HPDE6-E6E7 (cell line): ENCODE measurements around the gene MYCN.

ENCODE experiments used
- DNase-seq: peaks from one replicate; pipeline ENCODE4 v3.0.0; 2011; ENCODE audit warnings: missing footprints; ENCODE audit errors: extremely low spot score

The MYCN gene

DNA sequence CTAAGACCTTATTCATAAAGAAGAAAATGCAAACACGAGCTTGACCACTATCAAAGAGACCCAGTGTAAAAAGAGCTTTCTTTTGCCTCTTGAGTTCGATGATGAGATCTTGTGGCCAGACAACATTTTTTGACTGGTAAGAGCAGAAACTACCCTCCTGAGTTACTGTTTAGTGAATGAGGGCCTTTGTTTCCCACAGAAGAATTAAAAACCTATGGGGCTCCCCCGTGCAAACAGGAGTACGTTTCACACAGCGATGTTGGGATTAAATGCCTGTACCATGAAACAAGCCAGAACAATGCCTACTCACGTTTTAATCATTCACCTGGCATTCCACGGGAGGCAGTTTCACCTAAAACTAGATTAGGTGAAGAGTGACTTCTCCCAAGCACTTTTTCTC is 36.0 kb downstream of the MYCN start:
- DNase-seq: no peak

GRCh38 chr2:15979051-15979758 is 38.9 kb downstream of the MYCN start:
- no peak for DNase-seq

DNA sequence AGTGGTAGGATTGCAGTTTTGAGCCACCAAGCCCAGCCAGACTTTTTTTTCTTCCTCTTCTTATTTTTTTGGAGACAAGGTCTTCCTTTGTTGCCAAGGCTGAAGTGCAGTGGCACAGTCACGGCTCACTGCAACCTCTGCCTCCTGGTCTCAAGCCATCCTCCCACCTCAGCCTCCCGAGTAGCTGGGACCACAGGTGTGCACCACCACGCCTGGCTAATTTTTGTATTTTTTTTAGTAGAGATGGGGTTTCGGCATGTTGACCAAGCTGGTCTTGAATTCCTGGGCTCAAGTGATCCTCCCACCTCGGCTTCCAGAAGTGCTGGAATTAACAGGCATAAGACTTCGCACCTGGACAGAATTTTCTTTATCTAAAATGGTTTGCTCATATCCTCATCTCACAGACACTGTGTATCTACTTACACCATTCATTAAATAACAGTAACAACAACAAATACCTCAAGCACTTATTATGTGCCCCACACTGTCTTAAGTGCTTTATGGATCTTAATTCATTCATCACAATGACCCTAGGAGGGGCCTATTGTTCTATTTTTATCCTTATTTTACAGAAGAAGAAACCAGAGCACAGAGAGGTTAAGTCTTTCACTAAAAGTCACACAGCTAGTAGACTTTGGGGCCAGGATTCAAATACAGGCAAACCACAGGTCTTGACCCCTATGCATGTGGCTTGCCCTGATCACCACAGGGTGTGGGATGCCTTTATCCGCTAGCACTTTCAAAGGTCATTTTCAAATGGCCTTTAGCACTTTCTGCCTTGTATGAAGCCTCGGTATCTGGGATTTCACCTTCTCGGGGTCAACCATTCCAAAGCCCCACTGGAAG is 39.6 kb downstream of the MYCN start:
- no peak for DNase-seq

- no peak for DNase-seq
Measured at GRCh38 chr2:15980605-15981098, 40.3 kb downstream of the MYCN start.

GRCh38 chr2:15981646-15982045 is 41.3 kb downstream of the MYCN start:
- no peak for DNase-seq

DNA sequence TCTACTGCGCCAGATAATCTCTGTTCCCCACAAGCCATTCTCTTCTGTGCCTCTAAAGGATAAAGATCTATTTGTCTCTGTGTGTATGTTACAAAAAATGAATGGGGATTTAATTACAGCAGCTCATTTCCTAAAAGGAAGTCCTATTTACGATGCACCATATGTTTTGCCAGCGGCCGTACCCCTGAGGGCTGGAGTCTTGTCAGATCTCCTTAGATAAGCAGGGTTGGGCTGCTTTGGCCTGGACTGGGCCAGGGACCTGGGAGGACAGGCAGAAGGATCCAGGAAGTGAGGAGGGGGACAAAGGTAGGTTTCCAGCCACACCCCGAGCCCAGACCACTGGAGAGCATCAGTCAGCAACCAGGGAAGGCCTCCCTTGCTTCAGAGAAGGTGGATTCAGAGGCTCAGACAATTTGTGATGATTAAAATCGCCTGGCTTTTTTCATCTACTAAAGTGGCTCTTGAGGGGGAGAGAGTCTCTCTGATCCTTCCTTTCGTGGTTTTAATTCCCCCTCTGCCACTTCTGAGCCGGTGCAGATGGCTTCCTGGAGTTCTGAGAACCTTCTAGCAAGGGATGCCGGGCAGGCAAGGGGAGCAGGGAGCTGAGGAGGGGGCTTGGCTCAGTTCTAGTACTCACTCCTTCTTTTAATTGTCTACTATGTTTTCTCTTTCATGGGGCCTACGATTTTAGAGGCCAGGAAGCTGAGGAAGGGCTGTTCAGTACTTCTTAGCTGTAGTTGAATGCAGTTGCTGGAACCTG is 42.1 kb downstream of the MYCN start:
- no peak for DNase-seq

DNA sequence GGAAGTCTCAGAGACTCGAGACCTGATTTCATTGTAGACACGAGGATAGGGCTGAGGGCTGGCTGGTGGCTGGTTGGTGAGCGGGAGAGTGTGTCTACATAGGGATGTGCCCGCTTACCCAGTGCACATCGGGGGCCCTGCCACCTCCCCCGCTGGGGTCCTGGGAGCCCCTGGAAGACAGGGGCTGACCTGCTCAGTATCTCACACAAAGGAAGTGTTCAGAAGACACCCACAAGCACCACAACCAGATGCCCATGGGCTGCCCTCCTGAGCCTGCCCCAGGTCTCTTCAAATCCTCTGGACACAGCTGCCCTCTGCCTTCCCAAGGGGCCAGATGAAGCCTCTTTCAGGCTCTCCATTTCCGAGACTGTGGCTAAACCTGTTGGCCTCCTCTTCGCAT is 43.1 kb downstream of the MYCN start:
- DNase-seq: no peak

- no peak for DNase-seq
Measured at GRCh38 chr2:15984368-15985255, 44.3 kb downstream of the MYCN start.

GRCh38 chr2:15985531-15985930 is 45.2 kb downstream of the MYCN start:
- DNase-seq: no peak

- no peak for DNase-seq
Measured at GRCh38 chr2:15986068-15986560, 45.8 kb downstream of the MYCN start.

GRCh38 chr2:15986644-15987043 is 46.3 kb downstream of the MYCN start:
- DNase-seq: no peak

GRCh38 chr2:15988733-15989132 is 48.4 kb downstream of the MYCN start:
- no peak for DNase-seq

GRCh38 chr2:15989559-15989958 is 49.2 kb downstream of the MYCN start:
- no peak for DNase-seq

GRCh38 chr2:15990151-15991101 is 50.1 kb downstream of the MYCN start:
- DNase-seq: no peak

DNA sequence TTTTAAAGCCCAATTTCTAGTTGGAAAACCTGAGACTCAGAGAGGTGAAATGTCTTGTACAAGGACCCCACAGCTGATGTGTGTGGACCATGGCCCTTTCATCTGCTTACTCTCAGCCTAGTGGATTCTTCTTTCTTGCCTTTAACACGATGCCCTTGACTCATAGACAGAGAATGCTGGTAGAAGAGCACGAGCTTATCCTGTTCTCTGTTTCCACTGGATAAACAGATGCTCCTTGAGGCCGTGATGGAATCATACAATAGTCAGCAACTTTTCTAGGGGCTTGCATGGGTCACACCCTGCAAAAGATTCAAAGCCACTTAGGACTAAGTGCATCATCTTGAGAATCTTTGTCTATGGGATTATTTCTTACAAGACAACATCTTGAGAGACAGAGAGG is 50.9 kb downstream of the MYCN start:
- no peak for DNase-seq

- no peak for DNase-seq
Measured at GRCh38 chr2:15992457-15993231, 52.3 kb downstream of the MYCN start.

- DNase-seq: no peak
Measured at GRCh38 chr2:15993232-15993610, 52.9 kb downstream of the MYCN start.

GRCh38 chr2:15993666-15994065 is 53.3 kb downstream of the MYCN start:
- no peak for DNase-seq

- DNase-seq: no peak
Measured at GRCh38 chr2:15995603-15996002, 55.3 kb downstream of the MYCN start.
